Measurements from ENCODE around the gene RBM39.
"Not testable (repeated sequence)": the region's sequence is repeated elsewhere in the genome, so short reads cannot be mapped to it uniquely, and the experiment has no call there.

The RBM39 gene

GRCh38 chr20:35750611-35751010, 8.6 kb upstream of the RBM39 start:
- no peak for DNase-seq

GRCh38 chr20:35744492-35744841, 2.4 kb upstream of the RBM39 start:
- not testable (repeated sequence) for DNase-seq

GRCh38 chr20:35743693-35744491, 1.8 kb upstream of the RBM39 start:
- DNase-seq, result peak; percentile 3 to 80

- DNase-seq, result peak in 1 of 2 donors; percentile 19
These were observed 872 bp upstream of the RBM39 start for GRCh38 chr20:35742741-35743523.

- no peak for DNase-seq
These were observed 2.5 kb downstream of the RBM39 start for GRCh38 chr20:35739294-35740163.

GRCh38 chr20:35738410-35739179, 3.5 kb downstream of the RBM39 start:
- DNase-seq, result no peak

- DNase-seq, result no peak
These were observed 4.2 kb downstream of the RBM39 start for GRCh38 chr20:35737865-35738333.

- no peak for DNase-seq
These were observed 6.1 kb downstream of the RBM39 start for GRCh38 chr20:35735826-35736470.

GRCh38 chr20:35734777-35735649, 7.0 kb downstream of the RBM39 start:
- no peak for DNase-seq

GRCh38 chr20:35734374-35734773, 7.7 kb downstream of the RBM39 start:
- no peak for DNase-seq

GRCh38 chr20:35732644-35732982, 9.4 kb downstream of the RBM39 start:
- DNase-seq, result no peak

GRCh38 chr20:35731862-35732643, 10.0 kb downstream of the RBM39 start:
- no peak for DNase-seq

GRCh38 chr20:35731469-35731788, 10.6 kb downstream of the RBM39 start:
- no peak for DNase-seq

GRCh38 chr20:35730583-35731468, 11.2 kb downstream of the RBM39 start:
- no peak for DNase-seq

- DNase-seq, result no peak
These were observed 12.1 kb downstream of the RBM39 start for GRCh38 chr20:35729836-35730582.

- DNase-seq, result no peak
These were observed 12.7 kb downstream of the RBM39 start for GRCh38 chr20:35729283-35729807.

- no peak for DNase-seq
These were observed 15.0 kb downstream of the RBM39 start for GRCh38 chr20:35726842-35727711.
